Right atrium auricular region (tissue), 2 donors: ENCODE data around the gene CYP2W1. TPM values are rescaled to one million over a fixed set of nuclear protein-coding genes. Genes with fewer than 3 reads are reported as not detected.

Experiments used
- DNase-seq: peaks from one replicate; pipeline ENCODE4 v3.0.0-alpha.2; 2019; ENCODE audit warnings: low spot score
- H3K27ac ChIP-seq, 2 donors: fragments of 200-600 bp; sonication (generic); 1 replicate in 1 of 2; 2 replicates in 1 of 2; pipeline ENCODE4 v1.5.1; 2016 to 2019
- H3K27me3 ChIP-seq, 2 donors: fragments of 200-600 bp; sonication (generic); one replicate each; pipeline versions ENCODE4 v1.5.1 to v1.6.0; 2017 to 2019
- H3K36me3 ChIP-seq: fragments of 200-600 bp; sonication (generic); one replicate; pipeline ENCODE4 v1.5.1; 2016
- H3K4me1 ChIP-seq, 2 donors: fragments of 200-600 bp; sonication (generic); one replicate each; pipeline versions ENCODE4 v1.5.1 to v1.6.0; 2017 to 2019
- H3K4me3 ChIP-seq, 2 donors: fragments of 200-600 bp; sonication (generic); 1 replicate in 1 of 2; 2 replicates in 1 of 2; pipeline ENCODE4 v1.5.1; 2017 to 2019; ENCODE audit warnings: mild to moderate bottlenecking in 1 of 2, moderate library complexity in 1 of 2
- H3K9me3 ChIP-seq, 2 donors: fragments of 200-600 bp; sonication (generic); one replicate each; pipeline ENCODE4 v1.5.1; 2019
- CTCF ChIP-seq, 2 donors: fragments of 200-600 bp; sonication (generic); IDR thresholded peaks; one replicate each; pipeline ENCODE4 v1.5.1; 2019; ENCODE audit warnings: antibody characterized with exemption in 2 of 2
- total RNA-seq, 2 donors: library from RNA; depleted of rRNA; stranded (reverse); fragments of >200 nt; gene quantifications; one replicate each; pipeline ENCODE4 v1.1.0, GENCODE V29; 2016

CYP2W1 gene
- total RNA-seq, 2 donors from 2014 or later, result not detected

- Histone ChIP-seq H3K9me3 (no peaks in the 10 kb centered on the region), H3K4me1 (peaks cover 0 to 15% of the 10 kb centered on the region in 2 donors), H3K4me3 (no peak overlapping the region), H3K27me3 (no peaks in the 10 kb centered on the region), H3K36me3 (no peaks in the 10 kb centered on the region), H3K27ac (no peak overlapping the region)
- TF ChIP-seq CTCF (IDR thresholded peaks at IDR 0.05), result no peak
- no peak for DNase-seq
These were observed 1.6 kb downstream of the CYP2W1 start for GRCh38 chr7:984361-985126.

- peaks cover 0 to 15% of the 10 kb centered on the region in 2 donors for H3K4me1 ChIP-seq
- H3K36me3 ChIP-seq, result no peaks in the 10 kb centered on the region
- no peak for TF ChIP-seq CTCF (IDR thresholded peaks at IDR 0.05)
- H3K27me3 ChIP-seq, result no peaks in the 10 kb centered on the region
- no peak overlapping the region for H3K27ac ChIP-seq
- no peak for DNase-seq
- H3K4me3 ChIP-seq, result no peak overlapping the region
- no peaks in the 10 kb centered on the region for H3K9me3 ChIP-seq
These were observed 2.1 kb downstream of the CYP2W1 start for GRCh38 chr7:985127-985416.

GRCh38 chr7:985915-986741, 3.1 kb downstream of the CYP2W1 start:
- no peaks in the 10 kb centered on the region for H3K9me3 ChIP-seq
- H3K27me3 ChIP-seq, result no peaks in the 10 kb centered on the region
- H3K27ac ChIP-seq, result no peak overlapping the region
- H3K36me3 ChIP-seq, result no peaks in the 10 kb centered on the region
- DNase-seq, result no peak
- H3K4me3 ChIP-seq, result no peak overlapping the region
- no peak for TF ChIP-seq CTCF (IDR thresholded peaks at IDR 0.05)
- peaks cover 0 to 15% of the 10 kb centered on the region in 2 donors for H3K4me1 ChIP-seq

- Histone ChIP-seq H3K9me3 (no peaks in the 10 kb centered on the region), H3K4me3 (no peak overlapping the region), H3K27ac (no peak overlapping the region), H3K4me1 (peaks cover 0 to 15% of the 10 kb centered on the region in 2 donors), H3K27me3 (no peaks in the 10 kb centered on the region), H3K36me3 (no peaks in the 10 kb centered on the region)
- no peak for DNase-seq
- no peak for TF ChIP-seq CTCF (IDR thresholded peaks at IDR 0.05)
These were observed 4.1 kb downstream of the CYP2W1 start for GRCh38 chr7:986766-987751.

- Histone ChIP-seq H3K36me3 (no peaks in the 10 kb centered on the region), H3K27ac (no peak overlapping the region), H3K4me3 (no peak overlapping the region), H3K27me3 (no peaks in the 10 kb centered on the region), H3K4me1 (peaks cover 0 to 17% of the 10 kb centered on the region in 2 donors), H3K9me3 (no peaks in the 10 kb centered on the region)
- TF ChIP-seq CTCF (IDR thresholded peaks at IDR 0.05), result no peak
- no peak for DNase-seq
These were observed 4.9 kb downstream of the CYP2W1 start for GRCh38 chr7:987909-988308.
